Keratinocyte (primary cell): ENCODE data around the gene GOLT1A. TPM values are rescaled to one million over a fixed set of nuclear protein-coding genes. Genes with fewer than 3 reads are reported as not detected.
A peak's percentile ranks its signal among the peaks of the same experiment; 100 is the strongest.

Experiments
- DNase-seq: peaks from one replicate; pipeline ENCODE4 v3.0.0-alpha.2; 2011; ENCODE audit warnings: low read depth, missing footprints, low spot score
- FAIRE-seq: peaks from 2 replicates; lab custom pipeline; 2011; peaks lifted over from hg19 to GRCh38; lab: Jason Lieb, UNC
- H2AFZ ChIP-seq: 2 replicates; pipeline ENCODE4 v1.6.0; 2012; ENCODE audit warnings: low read length, control low read depth, inconsistent platforms; ENCODE audit not compliant: control insufficient read depth
- H3K27ac ChIP-seq: 2 replicates; pipeline ENCODE4 v1.5.1; 2011; ENCODE audit warnings: low read length; ENCODE audit not compliant: control insufficient read depth, insufficient read depth
- H3K27me3 ChIP-seq: 3 replicates; pipeline ENCODE4 v1.6.0; 2011; ENCODE audit warnings: low read length; ENCODE audit not compliant: control insufficient read depth, insufficient read depth; ENCODE audit errors: extremely low read depth
- H3K36me3 ChIP-seq, 2 experiments: 2 replicates in 1 of 2; 3 replicates in 1 of 2; pipeline ENCODE4 v1.5.1; 2011; ENCODE audit warnings: low read length in 2 of 2, mild to moderate bottlenecking in 1 of 2; ENCODE audit not compliant: control insufficient read depth in 2 of 2, insufficient read depth in 2 of 2; ENCODE audit errors: extremely low read depth in 1 of 2
- H3K4me1 ChIP-seq: 3 replicates; pipeline ENCODE4 v1.5.1; 2011; ENCODE audit warnings: low read length; ENCODE audit not compliant: control insufficient read depth, insufficient read depth; ENCODE audit errors: extremely low read depth
- H3K4me2 ChIP-seq: 3 replicates; pipeline ENCODE4 v1.6.0; 2011; ENCODE audit warnings: low read depth, low read length; ENCODE audit not compliant: control insufficient read depth, insufficient read depth; ENCODE audit errors: extremely low read depth
- H3K4me3 ChIP-seq, 3 experiments: fragments of 200-600 bp in 1 of 3; sonication (generic) in 1 of 3; 2 replicates in 2 of 3; 3 replicates in 1 of 3; pipeline ENCODE4 v1.5.1; 2011 to 2016; ENCODE audit warnings: low read length in 3 of 3, mild to moderate bottlenecking in 3 of 3, control low read depth in 2 of 3, inconsistent platforms in 1 of 3, low read depth in 1 of 3, mixed read lengths in 1 of 3, mixed run types in 1 of 3, moderate library complexity in 1 of 3; ENCODE audit not compliant: control insufficient read depth in 2 of 3, insufficient read depth in 2 of 3; ENCODE audit errors: extremely low read depth in 1 of 3
- H3K79me2 ChIP-seq: 2 replicates; pipeline ENCODE4 v1.6.0; 2012; ENCODE audit warnings: low read length; ENCODE audit not compliant: control insufficient read depth, insufficient read depth
- H3K9ac ChIP-seq: 3 replicates; pipeline ENCODE4 v1.6.0; 2011; ENCODE audit warnings: low read length; ENCODE audit not compliant: control insufficient read depth, insufficient read depth; ENCODE audit errors: extremely low read depth
- H3K9me1 ChIP-seq: 3 replicates; pipeline ENCODE4 v1.6.0; 2011; ENCODE audit warnings: low read length; ENCODE audit not compliant: control insufficient read depth, insufficient read depth; ENCODE audit errors: extremely low read depth
- H3K9me3 ChIP-seq: 2 replicates; pipeline ENCODE4 v1.5.1; 2012; ENCODE audit warnings: low read depth, low read length; ENCODE audit not compliant: control insufficient read depth
- H4K20me1 ChIP-seq: 3 replicates; pipeline ENCODE4 v1.6.0; 2011; ENCODE audit warnings: low read length; ENCODE audit not compliant: control insufficient read depth, insufficient read depth; ENCODE audit errors: extremely low read depth
- EZH2 ChIP-seq: IDR thresholded peaks from one replicate; pipeline ENCODE4 v1.6.1; 2012; ENCODE audit warnings: inconsistent platforms, mild to moderate bottlenecking, low read length, moderate library complexity
- dilution Hi-C: fragments of 300-500 bp; cut with MboI; formaldehyde crosslinking; loops from one replicate; pipeline ENCODE4 v1.7.0; 2020; ENCODE audit warnings: low sequenced_read_pairs; ENCODE audit not compliant: extremely low pct_ligation_motif_present
- polyA plus RNA-seq, 5 experiments: library from polyadenylated mRNA; depleted of rRNA in 3 of 5; stranded (reverse) in 3 of 5; stranded (forward) in 1 of 5; unstranded in 1 of 5; fragments of >200 nt; gene quantifications; 1 replicate in 1 of 5; 2 replicates in 3 of 5; 3 replicates in 1 of 5; pipeline versions ENCODE4 v1.2.1 to v1.2.3, GENCODE V29; 2011 to 2012; ENCODE audit warnings: missing spikeins in 2 of 5, low read depth in 1 of 5, low replicate concordance in 1 of 5
- TF ChIP-seq, protein P1 (sequence below), 3 experiments: IDR thresholded peaks in 1 of 3; conservative IDR thresholded peaks in 1 of 3; optimal IDR thresholded peaks in 1 of 3; 2 replicates in 2 of 3; 3 replicates in 1 of 3; pipeline versions ENCODE3 to v1.5.1; 2011; ENCODE audit warnings: low read length in 3 of 3, mild to moderate bottlenecking in 3 of 3, moderate library complexity in 2 of 3, control low read depth in 1 of 3, inconsistent platforms in 1 of 3; ENCODE audit not compliant: insufficient read depth in 2 of 3; ENCODE audit errors: extremely low read depth in 1 of 3

Gene GOLT1A
- polyA plus RNA-seq, 1 donor (not counting 4 experiments of a cell fraction or from before 2014, with no cell fraction given), result 0.46 TPM

DNA sequence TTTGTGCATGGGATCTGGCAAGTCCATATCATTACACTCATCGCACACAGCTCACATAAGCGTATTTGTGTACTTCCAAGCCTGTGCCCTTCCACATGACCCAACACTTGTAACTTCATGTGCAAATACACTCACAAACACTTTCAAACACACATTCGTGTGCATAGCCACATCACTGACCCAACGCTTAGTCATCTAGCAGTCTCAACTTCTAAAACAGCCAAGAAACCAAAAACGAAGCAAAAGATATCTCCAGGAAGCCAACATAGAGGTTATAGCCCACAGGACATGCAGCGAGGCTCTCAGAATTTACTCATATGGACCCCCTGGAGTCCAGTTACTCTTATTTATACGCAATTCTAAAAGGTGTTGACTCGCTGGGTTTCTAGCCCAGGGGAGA, 10.9 kb upstream of the GOLT1A start:
- Histone ChIP-seq H3K9ac (no peak overlapping the region), H3K4me1 (peaks cover 18% of the 10 kb centered on the region), H3K4me2 (no peak overlapping the region), H3K9me1 (no peaks in the 10 kb centered on the region), H3K79me2 (no peaks in the 10 kb centered on the region), H4K20me1 (no peaks in the 10 kb centered on the region), H2AFZ (no peak overlapping the region), H3K4me3 (no peak overlapping the region), H3K27me3 (no peaks in the 10 kb centered on the region), H3K36me3 (peaks cover 0 to 10% of the 10 kb centered on the region in 2 experiments), H3K9me3 (no peaks in the 10 kb centered on the region), H3K27ac (no peak overlapping the region)
- dilution Hi-C loops, result no loop called here
- peak; percentile 20 for FAIRE-seq
- no peak for DNase-seq
- no peak for TF ChIP-seq EZH2
- TF ChIP-seq, protein P1, sequence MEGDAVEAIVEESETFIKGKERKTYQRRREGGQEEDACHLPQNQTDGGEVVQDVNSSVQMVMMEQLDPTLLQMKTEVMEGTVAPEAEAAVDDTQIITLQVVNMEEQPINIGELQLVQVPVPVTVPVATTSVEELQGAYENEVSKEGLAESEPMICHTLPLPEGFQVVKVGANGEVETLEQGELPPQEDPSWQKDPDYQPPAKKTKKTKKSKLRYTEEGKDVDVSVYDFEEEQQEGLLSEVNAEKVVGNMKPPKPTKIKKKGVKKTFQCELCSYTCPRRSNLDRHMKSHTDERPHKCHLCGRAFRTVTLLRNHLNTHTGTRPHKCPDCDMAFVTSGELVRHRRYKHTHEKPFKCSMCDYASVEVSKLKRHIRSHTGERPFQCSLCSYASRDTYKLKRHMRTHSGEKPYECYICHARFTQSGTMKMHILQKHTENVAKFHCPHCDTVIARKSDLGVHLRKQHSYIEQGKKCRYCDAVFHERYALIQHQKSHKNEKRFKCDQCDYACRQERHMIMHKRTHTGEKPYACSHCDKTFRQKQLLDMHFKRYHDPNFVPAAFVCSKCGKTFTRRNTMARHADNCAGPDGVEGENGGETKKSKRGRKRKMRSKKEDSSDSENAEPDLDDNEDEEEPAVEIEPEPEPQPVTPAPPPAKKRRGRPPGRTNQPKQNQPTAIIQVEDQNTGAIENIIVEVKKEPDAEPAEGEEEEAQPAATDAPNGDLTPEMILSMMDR (optimal IDR thresholded peaks at IDR 0.05 in 1 of 3, IDR thresholded peaks at IDR 0.05 in 1 of 3, conservative IDR thresholded peaks at IDR 0.05 in 1 of 3; ENCODE audit: extremely low read depth in 1 of 3, insufficient read depth in 2 of 3, low read length in 3 of 3), result no peak

GRCh38 chr1:204223129-204223860, 9.5 kb upstream of the GOLT1A start:
- FAIRE-seq (no peak), DNase-seq (no peak)
- H2AFZ ChIP-seq, result no peak overlapping the region

More at GRCh38 chr1:204223129-204223860, 9.5 kb upstream of the GOLT1A start:
- H3K4me3 ChIP-seq, result no peak overlapping the region
- no peaks in the 10 kb centered on the region for H3K9me3 ChIP-seq
- TF ChIP-seq, protein P1 (optimal IDR thresholded peaks at IDR 0.05 in 1 of 3, IDR thresholded peaks at IDR 0.05 in 1 of 3, conservative IDR thresholded peaks at IDR 0.05 in 1 of 3; ENCODE audit: extremely low read depth in 1 of 3, insufficient read depth in 2 of 3, low read length in 3 of 3), result no peak
- TF ChIP-seq EZH2, result no peak
- H3K36me3 ChIP-seq, result peaks cover 0 to 3% of the 10 kb centered on the region in 2 experiments
- H3K4me1 ChIP-seq, result peaks cover 18% of the 10 kb centered on the region
- no peak overlapping the region for H3K4me2 ChIP-seq
- dilution Hi-C loops, result no loop called here
- H3K27me3 ChIP-seq, result no peaks in the 10 kb centered on the region
- no peak overlapping the region for H3K9ac ChIP-seq
- H3K79me2 ChIP-seq, result no peaks in the 10 kb centered on the region
- H4K20me1 ChIP-seq, result no peaks in the 10 kb centered on the region
- no peak overlapping the region for H3K27ac ChIP-seq
- H3K9me1 ChIP-seq, result no peaks in the 10 kb centered on the region
